ENCODE results near the gene ACSS2.

ACSS2 gene

DNA sequence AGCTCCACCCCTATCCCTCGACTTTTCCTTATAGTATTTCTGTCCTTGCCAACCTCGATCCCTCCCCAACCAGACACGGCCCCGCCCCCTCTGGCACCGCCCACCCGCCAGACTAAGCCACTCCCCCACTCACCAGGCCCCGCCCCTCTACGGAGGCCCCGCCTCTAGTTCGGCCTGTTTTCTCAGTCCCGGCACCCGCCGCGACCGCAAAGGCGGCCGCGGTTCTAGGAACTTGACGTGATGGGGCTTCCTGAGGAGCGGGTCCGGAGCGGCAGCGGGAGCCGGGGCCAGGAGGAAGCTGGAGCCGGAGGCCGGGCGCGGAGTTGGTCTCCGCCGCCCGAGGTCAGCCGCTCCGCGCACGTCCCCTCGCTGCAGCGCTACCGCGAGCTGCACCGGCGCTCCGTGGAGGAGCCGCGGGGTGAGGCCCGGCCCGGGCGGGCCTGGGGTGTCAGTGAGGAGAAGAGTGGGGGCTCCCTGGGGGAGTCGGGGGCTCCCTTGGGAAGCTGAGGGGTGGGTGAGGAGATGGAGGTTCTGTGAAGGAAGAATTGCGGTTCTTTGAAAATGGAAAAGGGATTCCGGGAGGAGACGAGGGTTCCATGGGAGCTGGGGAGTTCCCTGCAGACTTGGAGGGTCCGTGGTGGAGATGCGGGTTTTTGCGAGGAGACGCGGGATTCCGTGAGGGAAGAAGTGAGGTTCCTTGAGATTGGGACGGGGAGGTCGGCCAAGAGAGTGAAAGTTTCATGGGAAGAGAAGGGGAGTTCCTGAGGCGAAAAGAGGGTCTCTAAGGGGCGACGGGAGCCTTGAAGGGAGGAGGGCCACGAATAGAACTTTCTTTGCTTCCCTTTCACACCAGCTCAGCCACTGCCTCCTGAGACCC, at the start of gene ACSS2:
TSS of gene ACSS2 (plus strand) at position 207 of the 877 bp plus-strand sequence. CDS start at position 241, 34 bp downstream.
- peak within 1 kb of the TSS; percentile 89 for H3K4me3 ChIP-seq (replicated peaks; ENCODE audit: low read depth, low read length)
- TF ChIP-seq, protein P1, sequence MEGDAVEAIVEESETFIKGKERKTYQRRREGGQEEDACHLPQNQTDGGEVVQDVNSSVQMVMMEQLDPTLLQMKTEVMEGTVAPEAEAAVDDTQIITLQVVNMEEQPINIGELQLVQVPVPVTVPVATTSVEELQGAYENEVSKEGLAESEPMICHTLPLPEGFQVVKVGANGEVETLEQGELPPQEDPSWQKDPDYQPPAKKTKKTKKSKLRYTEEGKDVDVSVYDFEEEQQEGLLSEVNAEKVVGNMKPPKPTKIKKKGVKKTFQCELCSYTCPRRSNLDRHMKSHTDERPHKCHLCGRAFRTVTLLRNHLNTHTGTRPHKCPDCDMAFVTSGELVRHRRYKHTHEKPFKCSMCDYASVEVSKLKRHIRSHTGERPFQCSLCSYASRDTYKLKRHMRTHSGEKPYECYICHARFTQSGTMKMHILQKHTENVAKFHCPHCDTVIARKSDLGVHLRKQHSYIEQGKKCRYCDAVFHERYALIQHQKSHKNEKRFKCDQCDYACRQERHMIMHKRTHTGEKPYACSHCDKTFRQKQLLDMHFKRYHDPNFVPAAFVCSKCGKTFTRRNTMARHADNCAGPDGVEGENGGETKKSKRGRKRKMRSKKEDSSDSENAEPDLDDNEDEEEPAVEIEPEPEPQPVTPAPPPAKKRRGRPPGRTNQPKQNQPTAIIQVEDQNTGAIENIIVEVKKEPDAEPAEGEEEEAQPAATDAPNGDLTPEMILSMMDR (IDR thresholded peaks at IDR 0.05; ENCODE audit: low read length, missing control alignments): no peak
- peak; percentile 17 for DNase-seq (ENCODE audit: low read depth)

DNA sequence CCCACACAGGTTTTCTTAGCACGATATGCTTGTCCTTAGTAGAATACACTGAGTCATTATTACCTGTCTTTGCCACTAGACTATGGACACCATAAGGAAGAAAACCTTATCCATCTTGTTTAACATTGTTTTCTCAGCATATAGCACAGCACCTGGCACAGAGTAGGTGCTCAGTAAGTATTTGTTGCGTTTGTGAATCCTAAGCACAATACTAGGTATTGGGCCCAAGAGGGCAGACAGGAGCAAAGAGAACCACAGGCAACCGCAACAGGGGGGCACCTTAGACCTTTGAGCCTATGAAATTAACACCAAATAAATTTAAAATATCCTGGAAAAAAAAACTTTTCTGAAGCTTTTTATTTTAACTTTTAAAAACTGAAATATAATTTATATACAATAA, 47.2 kb upstream of the ACSS2 start:
- no peak for DNase-seq (ENCODE audit: low read depth)
- no peak overlapping the region for H3K4me3 ChIP-seq (replicated peaks; ENCODE audit: low read depth, low read length)
- TF ChIP-seq, protein P1 (IDR thresholded peaks at IDR 0.05; ENCODE audit: low read length, missing control alignments): peak; percentile 8

- DNase-seq (ENCODE audit: low read depth): no peak
- no peak overlapping the region for H3K4me3 ChIP-seq (replicated peaks; ENCODE audit: low read depth, low read length)
- TF ChIP-seq, protein P1 (IDR thresholded peaks at IDR 0.05; ENCODE audit: low read length, missing control alignments): no peak
Measured at GRCh38 chr20:34831936-34832335, 44.5 kb upstream of the ACSS2 start.

DNA sequence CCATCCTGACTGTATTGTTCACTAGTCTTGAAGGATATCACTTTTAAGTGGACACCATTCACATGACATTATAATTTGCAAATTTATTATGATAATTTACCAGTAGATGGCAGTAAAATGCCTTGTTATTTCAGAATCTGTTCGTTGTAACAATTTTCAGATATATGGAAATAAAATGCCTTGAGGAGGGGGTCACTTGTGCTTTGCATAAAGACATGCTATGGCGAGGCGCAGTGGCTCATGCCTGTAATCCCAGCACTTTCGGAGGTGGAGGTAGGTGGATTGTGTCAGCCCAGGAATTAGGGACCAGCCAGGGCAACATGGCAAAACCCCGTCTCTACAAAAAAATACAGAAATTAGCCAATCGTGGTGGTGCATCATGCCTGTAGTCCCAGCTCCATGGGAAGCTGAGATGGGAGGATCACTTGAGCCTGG, 41.9 kb upstream of the ACSS2 start:
- no peak overlapping the region for H3K4me3 ChIP-seq (replicated peaks; ENCODE audit: low read depth, low read length)
- TF ChIP-seq, protein P1 (IDR thresholded peaks at IDR 0.05; ENCODE audit: low read length, missing control alignments): peak; percentile 31
- peak; percentile 62 for DNase-seq (ENCODE audit: low read depth)

GRCh38 chr20:34842143-34842542, 34.3 kb upstream of the ACSS2 start:
- no peak for DNase-seq (ENCODE audit: low read depth)
- no peak overlapping the region for H3K4me3 ChIP-seq (replicated peaks; ENCODE audit: low read depth, low read length)
- TF ChIP-seq, protein P1 (IDR thresholded peaks at IDR 0.05; ENCODE audit: low read length, missing control alignments): no peak

GRCh38 chr20:34843421-34843820, 33.0 kb upstream of the ACSS2 start:
- peak; percentile 5 for DNase-seq (ENCODE audit: low read depth)
- no peak overlapping the region for H3K4me3 ChIP-seq (replicated peaks; ENCODE audit: low read depth, low read length)
- TF ChIP-seq, protein P1 (IDR thresholded peaks at IDR 0.05; ENCODE audit: low read length, missing control alignments): no peak

Data from fibroblast of pulmonary artery (primary cell).